GM23248 (cell line): ENCODE results near the gene FSTL3. TPM values are rescaled to one million over a fixed set of nuclear protein-coding genes. Genes with fewer than 3 reads are reported as not detected.
A peak's percentile ranks its signal among the peaks of the same experiment; 100 is the strongest.

Experiments
- DNase-seq: peaks from one replicate; pipeline ENCODE4 v3.0.0-alpha.2; 2015
- H2AFZ ChIP-seq: fragments of 200-600 bp; sonication (generic); 2 replicates; pipeline ENCODE4 v1.6.1; 2016; ENCODE audit warnings: antibody characterized with exemption
- H3F3A ChIP-seq: fragments of 200-600 bp; sonication (generic); 2 replicates; pipeline ENCODE4 v1.6.1; 2016; ENCODE audit warnings: mild to moderate bottlenecking, antibody characterized with exemption, mixed run types; ENCODE audit not compliant: insufficient read depth
- H3K27ac ChIP-seq: fragments of 200-600 bp; sonication (generic); 2 replicates; pipeline ENCODE4 v1.5.1; 2016; ENCODE audit warnings: mild to moderate bottlenecking
- H3K27me3 ChIP-seq: fragments of 200-600 bp; sonication (generic); replicated peaks from 2 replicates; pipeline ENCODE4 v1.6.1; 2016; ENCODE audit warnings: mild to moderate bottlenecking; ENCODE audit not compliant: insufficient read depth
- H3K36me3 ChIP-seq: fragments of 200-600 bp; sonication (generic); 2 replicates; pipeline ENCODE4 v1.6.1; 2016; ENCODE audit warnings: low read depth, mild to moderate bottlenecking
- H3K4me1 ChIP-seq: fragments of 200-600 bp; sonication (generic); 2 replicates; pipeline ENCODE4 v1.6.1; 2016; ENCODE audit warnings: mild to moderate bottlenecking; ENCODE audit not compliant: insufficient read depth
- H3K4me2 ChIP-seq: fragments of 200-600 bp; sonication (generic); one replicate; pipeline ENCODE4 v1.6.1; 2016; ENCODE audit warnings: mild to moderate bottlenecking; ENCODE audit not compliant: unreplicated experiment
- H3K4me3 ChIP-seq: fragments of 200-600 bp; sonication (generic); 2 replicates; pipeline ENCODE4 v1.5.1; 2016; ENCODE audit warnings: mild to moderate bottlenecking
- H3K79me2 ChIP-seq: fragments of 200-600 bp; sonication (generic); 2 replicates; pipeline ENCODE4 v1.6.1; 2016; ENCODE audit warnings: mild to moderate bottlenecking; ENCODE audit not compliant: insufficient read depth
- H3K9ac ChIP-seq: fragments of 200-600 bp; sonication (generic); 2 replicates; pipeline ENCODE4 v1.6.1; 2016; ENCODE audit warnings: mild to moderate bottlenecking
- H3K9me2 ChIP-seq: fragments of 200-600 bp; sonication (generic); 2 replicates; pipeline ENCODE4 v1.6.1; 2016; ENCODE audit warnings: mixed run types, mild to moderate bottlenecking, moderate library complexity; ENCODE audit not compliant: insufficient read depth
- H3K9me3 ChIP-seq: fragments of 200-600 bp; sonication (generic); one replicate; pipeline ENCODE4 v1.6.1; 2017; ENCODE audit warnings: low read depth
- H4K20me1 ChIP-seq: fragments of 200-600 bp; sonication (generic); 2 replicates; pipeline ENCODE4 v1.6.0; 2016; ENCODE audit not compliant: insufficient read depth
- EZH2 ChIP-seq: fragments of 200-600 bp; sonication (generic); IDR thresholded peaks from 2 replicates; pipeline ENCODE4 v1.6.1; 2018; ENCODE audit warnings: antibody characterized with exemption, mild to moderate bottlenecking; ENCODE audit not compliant: insufficient read depth, poor library complexity, severe bottlenecking
- EZH2phosphoT487 ChIP-seq: fragments of 200-600 bp; sonication (generic); IDR thresholded peaks from 2 replicates; pipeline ENCODE4 v1.6.1; 2018; ENCODE audit warnings: antibody characterized with exemption, moderate library complexity, mild to moderate bottlenecking, low read depth; ENCODE audit not compliant: insufficient read depth
- WGBS, 2 experiments: methylation state at CpG; one replicate each; pipeline ENCODE4 v1.1.6; 2015 to 2017; ENCODE audit warnings: low lambda C conversion rate in 2 of 2, low coverage in 1 of 2; ENCODE audit errors: missing lambda C conversion rate in 2 of 2; 5-methylcytosine and 5-hydroxymethylcytosine counted together
- in situ Hi-C: fragments of 300-500 bp; cut with MboI; formaldehyde crosslinking; loops from 2 replicates; pipeline ENCODE4 v1.15.0; 2020
- polyA plus RNA-seq: library from polyadenylated mRNA; unstranded; fragments of >200 nt; fragmentation: Nextera tagmentation; extraction: Ambion mirVana; gene quantifications from 2 replicates; pipeline ENCODE4 v1.2.1, GENCODE V29; 2016
- total RNA-seq: library from RNA; depleted of rRNA; stranded (reverse); fragments of >200 nt; shearing (Covaris generic); gene quantifications from 2 replicates; pipeline ENCODE4 v1.2.3, GENCODE V29; 2014

Gene FSTL3
- total and polyA plus RNA-seq, 2 experiments from 2014 or later: 41.4 to 100 TPM

- Histone ChIP-seq H3K27me3 (0 out of 2 replicates have a peak, but pooled peaks cover 4% of the 10 kb centered on the region), H4K20me1 (no peaks in the 10 kb centered on the region)
- 46 to 49% methylated on average over 4 of the region's 4 CpGs for WGBS, 2 experiments
These were observed 27.1 kb downstream of the FSTL3 start for GRCh38 chr19:703329-703650.

DNA sequence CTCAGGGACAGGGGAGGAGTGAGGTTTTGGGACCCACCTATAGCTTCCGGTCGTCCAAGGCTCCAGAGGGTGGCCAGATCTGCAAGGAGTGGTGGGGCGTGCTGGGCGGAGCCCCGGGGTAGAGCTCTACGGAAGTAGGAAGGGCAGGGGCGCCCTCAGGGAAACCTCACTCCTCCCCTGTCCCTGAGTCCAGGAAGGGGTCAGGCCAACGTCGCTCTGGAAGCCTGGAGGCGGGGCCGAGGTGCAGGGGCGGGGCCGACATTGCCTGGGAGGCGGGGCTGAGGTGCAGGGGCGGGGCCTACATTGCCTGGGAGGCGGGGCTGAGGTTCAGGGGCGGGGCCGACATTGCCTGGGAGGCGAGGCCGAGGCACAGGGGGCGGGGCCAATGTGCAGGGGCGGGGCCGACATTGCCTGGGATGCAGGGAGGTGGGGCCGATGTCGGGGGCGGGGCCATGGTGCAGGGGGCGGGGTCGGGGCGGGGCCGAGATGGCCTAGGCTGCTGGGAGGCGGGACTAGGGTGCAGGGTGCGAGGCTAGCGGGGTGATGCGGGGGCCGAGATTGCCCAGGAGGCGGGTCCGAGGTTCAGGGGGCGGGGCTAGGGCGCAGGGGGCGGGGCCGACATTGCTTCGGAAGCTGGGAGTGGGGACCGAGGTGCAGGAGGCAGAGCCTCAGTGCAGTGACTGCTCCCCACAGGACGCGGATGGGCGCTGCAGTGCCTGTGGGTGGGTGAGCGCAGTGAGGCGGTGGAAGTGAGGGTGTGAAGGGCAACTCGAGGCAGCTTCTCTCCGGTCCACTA, 27.7 kb downstream of the FSTL3 start:
- in situ Hi-C loops: no loop called here
- H2AFZ ChIP-seq: no peak overlapping the region
- no peaks in the 10 kb centered on the region for H3K9me3 ChIP-seq
- WGBS, 2 experiments: 10 to 19% methylated on average over 12 to 50 of the region's 50 CpGs
- H3K79me2 ChIP-seq: no peaks in the 10 kb centered on the region
- DNase-seq: peak; percentile 61
- H3K9me2 ChIP-seq: no peaks in the 10 kb centered on the region
- TF ChIP-seq EZH2phosphoT487 (no peak), EZH2 (no peak)
- peaks cover 7% of the 10 kb centered on the region; the same call in 1 of the 2 replicates for H3F3A ChIP-seq
- no peak overlapping the region for H3K27ac ChIP-seq
- H3K4me1 ChIP-seq: no peaks in the 10 kb centered on the region
- H3K9ac ChIP-seq: no peak overlapping the region
- no peak overlapping the region for H3K4me2 ChIP-seq
- no peaks in the 10 kb centered on the region for H4K20me1 ChIP-seq
- H3K4me3 ChIP-seq: no peak overlapping the region
- 0 out of 2 replicates have a peak, but pooled peaks cover 6% of the 10 kb centered on the region for H3K27me3 ChIP-seq
- H3K36me3 ChIP-seq: no peaks in the 10 kb centered on the region

More at GRCh38 chr19:703329-703650, 27.1 kb downstream of the FSTL3 start:
- no peak for TF ChIP-seq EZH2phosphoT487
- no peak for TF ChIP-seq EZH2
- Histone ChIP-seq H3K27ac (no peak overlapping the region), H3K4me2 (no peak overlapping the region), H3K9ac (no peak overlapping the region), H2AFZ (no peak overlapping the region), H3K9me2 (no peaks in the 10 kb centered on the region), H3K79me2 (no peaks in the 10 kb centered on the region), H3K4me3 (no peak overlapping the region), H3K36me3 (no peaks in the 10 kb centered on the region), H3K4me1 (no peaks in the 10 kb centered on the region), H3F3A (peaks cover 7% of the 10 kb centered on the region; the same call in 1 of the 2 replicates), H3K9me3 (no peaks in the 10 kb centered on the region)
- in situ Hi-C loops: no loop called here
- no peak for DNase-seq

DNA sequence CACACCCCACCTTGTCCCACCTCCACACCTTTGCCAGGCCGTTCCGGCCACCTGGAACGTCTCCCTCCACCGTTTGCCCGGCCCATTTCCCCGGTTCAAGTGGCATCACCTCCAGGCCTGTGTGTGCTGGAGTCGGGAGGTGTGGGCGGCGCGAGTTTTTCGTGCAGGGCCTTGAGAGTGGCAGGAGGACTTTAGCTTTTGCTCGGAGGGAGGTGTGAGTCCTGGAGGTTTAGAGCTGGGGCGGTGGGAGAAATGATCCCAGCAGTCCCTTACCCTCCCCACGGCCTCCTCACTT, 28.2 kb downstream of the FSTL3 start:
- Histone ChIP-seq H3K9ac (no peak overlapping the region), H3K9me3 (no peaks in the 10 kb centered on the region), H4K20me1 (no peaks in the 10 kb centered on the region), H3K27me3 (peaks cover 8% of the 10 kb centered on the region; the same call in 1 of the 2 replicates), H3K27ac (no peak overlapping the region), H3K4me1 (no peaks in the 10 kb centered on the region), H3K79me2 (no peaks in the 10 kb centered on the region), H3F3A (peaks cover 7% of the 10 kb centered on the region; the same call in 1 of the 2 replicates), H2AFZ (no peak overlapping the region), H3K4me2 (no peak overlapping the region), H3K36me3 (no peaks in the 10 kb centered on the region), H3K9me2 (no peaks in the 10 kb centered on the region), H3K4me3 (no peak overlapping the region)
- TF ChIP-seq EZH2 (no peak), EZH2phosphoT487 (no peak)
- no peak for DNase-seq
- 46 to 48% methylated on average over 14 of the region's 14 CpGs for WGBS, 2 experiments
- in situ Hi-C loops: no loop called here

GRCh38 chr19:708154-709143, 32.3 kb downstream of the FSTL3 start, which contains the start of gene PALM:
PALM (plus strand) TSS chr19:708935; CDS start chr19:709147, 212 bp downstream.
- Histone ChIP-seq H3K4me2 (no peak within 1 kb of the TSS), H4K20me1 (no peaks in the 10 kb centered on the region), H3K27me3 (peaks cover 15% of the 10 kb centered on the region; the same call in 1 of the 2 replicates), H3K4me3 (peak within 1 kb of the TSS; percentile 42; the same call in 1 of the 2 replicates), H3F3A (peaks cover 7% of the 10 kb centered on the region; the same call in 1 of the 2 replicates), H3K4me1 (no peaks in the 10 kb centered on the region), H3K9me3 (no peaks in the 10 kb centered on the region), H3K36me3 (no peaks in the 10 kb centered on the region), H3K27ac (no peak within 1 kb of the TSS), H2AFZ (no peak within 1 kb of the TSS), H3K9me2 (no peaks in the 10 kb centered on the region), H3K9ac (no peak within 1 kb of the TSS), H3K79me2 (no peaks in the 10 kb centered on the region)
- TF ChIP-seq EZH2 (peak; percentile 57), EZH2phosphoT487 (no peak)
- WGBS, 2 experiments: 19 to 30% methylated on average over 15 to 29 of the region's 93 CpGs
- in situ Hi-C loops: no loop called here
- no peak for DNase-seq
